H1 (cell line): ENCODE data around the gene VARS2. TPM values are rescaled to one million over a fixed set of nuclear protein-coding genes. Genes with fewer than 3 reads are reported as not detected.

Source experiments
- CHD7 ChIP-seq: fragments of 300-600 bp; sonication (generic); IDR thresholded peaks from 2 replicates; pipeline ENCODE4 v1.7.1; 2012; ENCODE audit warnings: low read length, moderate library complexity, mild to moderate bottlenecking, inconsistent platforms; ENCODE audit not compliant: insufficient replicate concordance
- polyA plus RNA-seq, 7 experiments: library from polyadenylated mRNA; depleted of rRNA in 3 of 7; stranded (reverse) in 5 of 7; unstranded in 2 of 7; fragments of >200 nt in 5 of 7; fragments of 200-250 nt in 2 of 7; gene quantifications; 1 replicate in 5 of 7; 2 replicates in 1 of 7; 4 replicates in 1 of 7; pipeline versions ENCODE4 v1.2.1 to v1.2.3, GENCODE V29; 2011 to 2013; ENCODE audit warnings: missing spikeins in 2 of 7, mixed read lengths in 2 of 7
- total RNA-seq: library from RNA; stranded (reverse); fragmentation: NEBNext Ultra II Directional; extraction: Animal tissue kit (Norgen Biotek cat#: 25700); gene quantifications from 2 replicates; pipeline ENCODE4 v1.2.1, GENCODE V29; 2021

The VARS2 gene
- total and polyA plus RNA-seq, 2 of the 8 experiments (the other 6 are each of a cell fraction or from before 2014, with no cell fraction given) = 26.8 to 47.7 TPM

- no peak for TF ChIP-seq CHD7
- TF ChIP-seq, all 59 proteins: peak for 19
Measured at GRCh38 chr6:30907758-30908591, 6.1 kb upstream of the VARS2 start, which contains the start of gene GTF2H4 (continued).
